Pancreas (tissue), 10 donors: ENCODE data around the gene BAG5. TPM values are rescaled to one million over a fixed set of nuclear protein-coding genes. Genes with fewer than 3 reads are reported as not detected.
"Not testable (repeated sequence)": the region's sequence is repeated elsewhere in the genome, so short reads cannot be mapped to it uniquely, and the experiment has no call there.

Experiments
- ATAC-seq, 4 donors: fragments of 200-7000 bp; cut with Tn5 transposase; one replicate each; pipeline versions ENCODE4 v1.8.0 to v1.9.1; 2020; ENCODE audit warnings: mild to moderate bottlenecking in 4 of 4, moderate library complexity in 4 of 4
- DNase-seq, 6 donors: peaks; one replicate each; pipeline ENCODE4 v3.0.0-alpha.2; 2020
- FAIRE-seq: peaks from 2 replicates; lab custom pipeline; 2012; peaks lifted over from hg19 to GRCh38; lab: Jason Lieb, UNC
- H3K27ac ChIP-seq, 4 donors: fragments of 200-600 bp; sonication (generic); 1 replicate in 3 of 4; 2 replicates in 1 of 4; pipeline versions ENCODE4 v1.5.0 to v1.8.0; 2020
- H3K27me3 ChIP-seq, 4 donors: fragments of 200-600 bp; one replicate each; pipeline ENCODE4 v1.8.0; 2021
- H3K36me3 ChIP-seq, 3 donors: fragments of 200-600 bp; sonication (generic) in 1 of 3; one replicate each; pipeline versions ENCODE4 v1.5.0 to v1.8.0; 2020 to 2021
- H3K4me1 ChIP-seq, 3 donors: fragments of 200-600 bp; one replicate each; pipeline ENCODE4 v1.8.0; 2021
- H3K4me3 ChIP-seq, 4 donors: fragments of 200-600 bp; sonication (generic) in 2 of 4; one replicate each; pipeline versions ENCODE4 v1.5.0 to v1.8.0; 2020 to 2021
- H3K9me3 ChIP-seq, 4 donors: fragments of 200-600 bp; one replicate each; pipeline ENCODE4 v1.8.0; 2021
- CTCF ChIP-seq, 4 donors: fragments of 200-600 bp; sonication (generic) in 3 of 4; IDR thresholded peaks; one replicate each; pipeline versions ENCODE4 v1.5.0 to v1.8.0; 2021; ENCODE audit warnings: antibody characterized with exemption in 4 of 4
- WGBS, 2 donors: extraction: QIAGEN DNeasy Blood & Tissue Kit; methylation state at CpG; one replicate each; pipeline ENCODE4 v1.1.7; 2013; 5-methylcytosine and 5-hydroxymethylcytosine counted together
- intact Hi-C, 3 donors: fragments of 100-400 bp; cut with DNase I; formaldehyde crosslinking; loops; one replicate each; pipeline versions ENCODE4 v1.11.1 to v1.14.2; 2022
- polyA plus RNA-seq, 2 donors: library from polyadenylated mRNA; stranded (reverse); fragments of 200-250 nt; gene quantifications; one replicate each; pipeline ENCODE4 v1.2.3, GENCODE V29; 2013
- total RNA-seq, 6 donors: library from RNA; stranded (reverse); fragmentation: NEBNext Ultra II Directional in 4 of 6; extraction: Animal tissue kit (Norgen Biotek cat#: 25700) in 4 of 6; gene quantifications; one replicate each; pipeline versions ENCODE4 v1.2.1 to v1.2.4, GENCODE V29; 2021 to 2023
- donor health status: healthy with polysubstance abuse.
- donor health status: DM: no; HTN: no; CAD: no; lungs with moderate emphysema.
- donor health status: DM: no; HTN: no; CAD: no.
- donor health status: control.
- donor health status: control.
- donor health status: Bipolar disorder and iron deficiency.
- donor health status: DM: yes; HTN: yes; CAD: no.
- donor health status: DM: no; HTN: no; CAD: no.
- donor health status: DM: no; HTN: no; CAD: no.
- donor health status: DM: yes; HTN: yes; CAD: no.

Gene BAG5
- total and polyA plus RNA-seq, 8 donors: 3.6 to 13.4 (median 8.8) TPM

GRCh38 chr14:103512701-103513611 is 49.5 kb downstream of the BAG5 start:
- peak overlapping the region; percentile 37 to 67 (median 46) for H3K27ac ChIP-seq
- TF ChIP-seq CTCF (IDR thresholded peaks at IDR 0.05): no peak
- WGBS, 2 donors: 27 to 29% methylated on average over 25 of the region's 25 CpGs
- H3K4me3 ChIP-seq: no peak overlapping the region
- peak; percentile 43 to 74 (median 67) for ATAC-seq
- DNase-seq: peak in 5 of 6 donors; percentile 46 to 84 (median 67)
- no peak for FAIRE-seq
- intact Hi-C loops: no loop called here
- no peaks in the 10 kb centered on the region for H3K9me3 ChIP-seq
- no peaks in the 10 kb centered on the region for H3K36me3 ChIP-seq
- H3K27me3 ChIP-seq: no peaks in the 10 kb centered on the region
- H3K4me1 ChIP-seq: peaks cover under 1 to 4% (median under 1%) of the 10 kb centered on the region in 3 donors

- WGBS, 2 donors: 94 to 97% methylated on average over 7 to 8 of the region's 8 CpGs
- H3K9me3 ChIP-seq, H3K4me1 ChIP-seq, ATAC-seq, H3K27me3 ChIP-seq, intact Hi-C loops, FAIRE-seq, H3K4me3 ChIP-seq, H3K36me3 ChIP-seq: not testable (repeated sequence)
- DNase-seq: peak in 2 of 6 donors; percentile 12 to 16
- peak overlapping the region; percentile 37 to 67 (median 46) for H3K27ac ChIP-seq
These were observed 50.3 kb downstream of the BAG5 start for GRCh38 chr14:103512180-103512579.

GRCh38 chr14:103510724-103511693 is 51.4 kb downstream of the BAG5 start:
- intact Hi-C loops: no loop called here
- no peaks in the 10 kb centered on the region for H3K9me3 ChIP-seq
- no peaks in the 10 kb centered on the region for H3K36me3 ChIP-seq
- WGBS, 2 donors: 90 to 93% methylated on average over 26 of the region's 26 CpGs
- no peak for TF ChIP-seq CTCF (IDR thresholded peaks at IDR 0.05)
- FAIRE-seq (no peak), DNase-seq (peak in 2 of 6 donors; percentile 27 to 41), ATAC-seq (no peak)
- no peak overlapping the region for H3K27ac ChIP-seq
- H3K4me1 ChIP-seq: peaks cover 0 to 4% (median 0%) of the 10 kb centered on the region in 3 donors
- H3K4me3 ChIP-seq: no peak overlapping the region
- no peaks in the 10 kb centered on the region for H3K27me3 ChIP-seq

GRCh38 chr14:103509864-103510723 is 52.4 kb downstream of the BAG5 start:
- Histone ChIP-seq H3K36me3 (peaks cover 0 to 3% (median under 1%) of the 10 kb centered on the region in 3 donors), H3K27ac (no peak overlapping the region), H3K4me1 (peaks cover 0 to 4% (median 0%) of the 10 kb centered on the region in 3 donors), H3K9me3 (no peaks in the 10 kb centered on the region), H3K27me3 (no peaks in the 10 kb centered on the region), H3K4me3 (no peak overlapping the region)
- FAIRE-seq (no peak), DNase-seq (peak in 2 of 6 donors; percentile 10 to 32), ATAC-seq (no peak)
- 84 to 88% methylated on average over 11 of the region's 11 CpGs for WGBS, 2 donors
- intact Hi-C loops: no loop called here
- TF ChIP-seq CTCF (IDR thresholded peaks at IDR 0.05): no peak
